ENCODE measurements around the gene NDUFA7.
"Not testable (repeated sequence)": the region's sequence is repeated elsewhere in the genome, so short reads cannot be mapped to it uniquely, and the experiment has no call there.

Gene NDUFA7

GRCh38 chr19:8319807-8320520, 1.2 kb downstream of the NDUFA7 start:
- no peak for DNase-seq (ENCODE audit: low spot score)

- not testable (repeated sequence) for DNase-seq (ENCODE audit: low spot score)
These were observed 2.3 kb downstream of the NDUFA7 start for GRCh38 chr19:8318835-8319234.

GRCh38 chr19:8316351-8317125, 4.6 kb downstream of the NDUFA7 start:
- no peak for DNase-seq (ENCODE audit: low spot score)

- DNase-seq (ENCODE audit: low spot score): not testable (repeated sequence)
These were observed 6.1 kb downstream of the NDUFA7 start for GRCh38 chr19:8314981-8315640.

- no peak for DNase-seq (ENCODE audit: low spot score)
These were observed 9.5 kb downstream of the NDUFA7 start for GRCh38 chr19:8311461-8312260.

- no peak for DNase-seq (ENCODE audit: low spot score)
These were observed 10.7 kb downstream of the NDUFA7 start for GRCh38 chr19:8310342-8311055.

GRCh38 chr19:8308891-8309291, 12.3 kb downstream of the NDUFA7 start:
- DNase-seq (ENCODE audit: low spot score): no peak

GRCh38 chr19:8307965-8308866, 13.0 kb downstream of the NDUFA7 start, which contains the start of gene CD320:
Gene CD320 (minus strand): TSS chr19:8308358. CDS start chr19:8308290, 68 bp downstream.
- DNase-seq (ENCODE audit: low spot score): peak; percentile 79

- DNase-seq (ENCODE audit: low spot score): no peak
These were observed 13.7 kb downstream of the NDUFA7 start for GRCh38 chr19:8307400-8307964.

- DNase-seq (ENCODE audit: low spot score): no peak
These were observed 14.7 kb downstream of the NDUFA7 start for GRCh38 chr19:8306235-8307054.

- DNase-seq (ENCODE audit: low spot score): no peak
These were observed 15.4 kb downstream of the NDUFA7 start for GRCh38 chr19:8305798-8306197.

- no peak for DNase-seq (ENCODE audit: low spot score)
These were observed 16.1 kb downstream of the NDUFA7 start for GRCh38 chr19:8304841-8305621.

GRCh38 chr19:8302734-8303133, 18.4 kb downstream of the NDUFA7 start:
- DNase-seq (ENCODE audit: low spot score): no peak

- no peak for DNase-seq (ENCODE audit: low spot score)
These were observed 18.9 kb downstream of the NDUFA7 start for GRCh38 chr19:8302357-8302691.

- DNase-seq (ENCODE audit: low spot score): not testable (repeated sequence)
These were observed 29.8 kb downstream of the NDUFA7 start for GRCh38 chr19:8291337-8291736.

GRCh38 chr19:8276508-8276907, 44.7 kb downstream of the NDUFA7 start:
- DNase-seq (ENCODE audit: low spot score): not testable (repeated sequence)

GRCh38 chr19:8269724-8270123, 51.5 kb downstream of the NDUFA7 start:
- DNase-seq (ENCODE audit: low spot score): no peak

- DNase-seq (ENCODE audit: low spot score): no peak
These were observed 55.3 kb downstream of the NDUFA7 start for GRCh38 chr19:8265872-8266271.

Data from CD4-positive, alpha-beta T cell treated with Interleukin-6 at 100 ng/mL for 8 hours (primary cell).